Fibroblast of skin of back (primary cell): ENCODE results near the gene GABRA5. TPM values are rescaled to one million over a fixed set of nuclear protein-coding genes. Genes with fewer than 3 reads are reported as not detected.
"Not testable (repeated sequence)": the region's sequence is repeated elsewhere in the genome, so short reads cannot be mapped to it uniquely, and the experiment has no call there.

Experiments
- DNase-seq: peaks from one replicate; pipeline ENCODE4 v3.0.0-alpha.2; 2013
- polyA plus RNA-seq, 2 experiments: library from polyadenylated mRNA; unstranded; fragments of 120-200 nt; gene quantifications; one replicate each; pipeline ENCODE4 v1.2.1, GENCODE V29; 2013; ENCODE audit not compliant: insufficient read length in 2 of 2

Gene GABRA5
- 3.4 TPM for polyA plus RNA-seq (2013, experiment 1 of 2; ENCODE audit: insufficient read length)
- 2.5 TPM for polyA plus RNA-seq (2013, experiment 2 of 2; ENCODE audit: insufficient read length)

DNA sequence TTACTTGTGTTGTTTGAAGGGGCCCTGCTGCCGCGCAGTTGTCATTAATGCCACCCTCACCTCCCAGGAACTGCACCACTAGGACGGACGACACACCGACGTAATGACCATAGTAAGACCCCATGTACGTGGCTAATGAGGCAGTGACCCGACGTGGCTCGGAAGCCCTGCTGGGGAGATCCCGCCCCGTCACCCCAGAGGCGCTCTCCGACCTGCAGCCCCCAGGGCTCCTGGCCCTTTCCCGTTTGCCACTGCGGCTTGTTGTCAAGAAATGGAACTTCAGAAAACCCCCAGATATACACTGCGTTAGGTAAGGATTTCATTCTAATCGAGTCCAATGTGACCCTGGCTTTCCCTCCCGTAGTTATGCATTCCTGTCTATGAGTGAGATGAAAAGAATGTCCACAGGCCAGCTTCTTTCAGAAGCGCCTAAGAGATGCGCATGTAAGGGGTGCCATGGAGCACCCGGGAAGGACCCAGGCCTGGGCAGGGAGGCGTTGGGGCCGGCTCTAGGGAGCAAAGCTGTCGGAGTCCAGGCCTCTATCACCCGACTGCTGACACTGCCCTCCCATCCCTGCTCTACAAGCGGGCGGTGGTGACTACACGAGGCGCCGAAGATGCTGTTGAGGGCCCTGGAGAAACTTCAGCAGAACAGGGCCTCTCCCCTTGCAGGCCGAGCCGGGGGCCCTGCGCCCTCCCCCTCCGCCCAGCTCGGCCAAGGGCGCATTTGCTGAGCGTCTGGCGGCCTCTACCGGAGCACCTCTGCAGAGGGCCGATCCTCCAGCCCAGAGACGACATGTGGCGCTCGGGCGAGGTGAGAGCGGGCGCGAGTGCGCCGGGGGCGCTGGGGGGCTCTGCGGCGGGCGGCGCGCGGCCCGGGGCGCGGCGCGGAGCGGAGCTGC lies at the start of gene GABRA5:
Gene GABRA5, plus strand, starts transcription at position 765 of the 902 bp plus-strand sequence. CDS start 2,187 bp downstream, outside the sequence.
- DNase-seq, result peak; percentile 73

- DNase-seq, result not testable (repeated sequence)
These were observed 35.7 kb upstream of the GABRA5 start for GRCh38 chr15:26831191-26831590.

GRCh38 chr15:26831951-26832350 lies 34.9 kb upstream of the GABRA5 start:
- no peak for DNase-seq

DNA sequence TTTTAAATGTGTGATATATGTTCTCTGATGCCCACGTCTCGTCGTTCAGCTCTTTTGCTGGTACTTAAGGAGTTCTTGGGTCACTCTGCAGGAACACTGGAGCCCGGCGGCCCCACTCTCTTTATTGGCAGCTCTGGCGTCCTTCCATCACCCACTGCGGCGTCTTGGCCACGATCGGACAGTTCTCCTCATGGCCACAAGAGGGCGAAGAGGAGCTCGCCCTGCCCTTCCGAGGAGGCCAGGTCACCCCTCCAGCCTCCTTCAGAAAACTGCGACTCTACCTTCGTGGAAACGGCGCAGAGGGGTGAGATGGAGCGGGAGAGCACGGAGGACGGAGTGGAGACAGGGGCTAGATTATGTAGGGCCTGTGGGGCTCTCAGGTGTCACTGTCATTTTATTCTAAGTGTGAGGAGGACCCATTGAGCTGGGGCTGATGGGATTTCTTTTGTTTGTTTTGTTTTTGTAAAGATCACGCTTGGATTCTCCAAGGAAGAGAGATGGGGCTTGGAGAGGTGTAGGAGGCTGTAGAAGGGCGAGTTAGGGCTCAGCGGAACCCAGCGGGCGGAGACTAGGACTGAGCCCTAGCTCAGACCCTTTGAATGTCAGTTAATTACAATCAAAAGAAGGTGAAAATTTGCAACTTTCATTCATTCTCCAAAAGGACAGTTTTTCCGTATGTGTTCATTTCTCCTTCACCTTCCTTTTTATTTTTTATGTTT lies 28.0 kb upstream of the GABRA5 start:
- peak; percentile 25 for DNase-seq

- no peak for DNase-seq
These were observed 25.3 kb upstream of the GABRA5 start for GRCh38 chr15:26841514-26841913.

DNA sequence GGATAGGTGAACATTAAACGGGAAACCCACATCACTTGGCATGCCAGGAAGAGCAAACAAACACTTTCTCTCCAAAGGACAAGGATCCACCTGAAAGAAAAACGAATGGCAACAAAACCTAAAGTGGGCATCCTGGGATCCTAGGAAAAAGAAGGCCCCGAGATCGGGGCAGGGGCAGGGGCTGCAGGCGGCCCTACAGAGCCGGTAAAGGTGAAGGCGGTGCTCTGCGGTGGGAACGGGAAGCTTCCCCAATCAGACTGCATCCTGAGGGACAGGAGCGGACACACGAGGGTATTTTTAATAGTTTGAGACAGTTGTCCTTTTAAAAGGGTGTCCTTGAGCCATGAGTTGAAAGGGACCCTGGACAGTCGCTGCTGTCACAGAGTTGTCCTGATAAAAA lies 24.9 kb upstream of the GABRA5 start:
- DNase-seq, result no peak

DNA sequence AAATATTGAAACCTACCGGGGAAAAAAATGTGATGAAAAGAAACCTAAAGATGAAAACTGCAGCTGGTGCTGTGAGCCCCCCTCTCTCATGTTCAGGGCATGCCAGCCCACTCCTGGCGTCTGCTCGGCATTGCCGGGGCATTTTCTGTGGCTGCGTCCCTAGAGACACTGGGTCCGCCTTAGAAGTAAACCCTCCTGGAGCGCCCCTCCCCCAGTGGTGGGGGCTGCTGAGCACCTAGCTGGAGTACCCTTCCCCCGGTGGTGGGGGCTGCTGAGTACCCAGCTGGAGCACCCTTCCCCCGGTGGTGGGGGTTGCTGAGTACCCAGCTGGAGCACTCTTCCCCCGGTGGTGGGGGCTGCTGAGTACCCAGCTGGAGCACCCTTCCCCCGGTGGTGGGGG lies 24.5 kb upstream of the GABRA5 start:
- no peak for DNase-seq

DNA sequence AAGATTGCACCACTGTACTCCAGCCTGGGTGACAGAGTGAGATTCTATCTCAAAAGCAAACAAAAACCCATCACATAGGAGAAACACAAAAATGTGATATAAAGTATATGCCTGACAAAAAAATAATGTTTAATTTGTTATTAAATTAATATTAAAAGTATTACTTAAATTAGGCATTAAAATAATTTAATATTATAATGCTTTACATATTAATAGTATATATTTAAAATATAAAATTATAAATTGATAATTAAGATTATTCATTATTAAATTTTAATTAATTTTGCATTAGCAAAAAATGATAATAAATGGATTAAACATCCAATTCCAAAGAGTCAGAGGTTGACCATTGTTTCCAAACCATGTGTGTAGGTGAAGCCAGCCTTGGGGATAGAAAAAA lies 22.0 kb upstream of the GABRA5 start:
- DNase-seq, result no peak

DNA sequence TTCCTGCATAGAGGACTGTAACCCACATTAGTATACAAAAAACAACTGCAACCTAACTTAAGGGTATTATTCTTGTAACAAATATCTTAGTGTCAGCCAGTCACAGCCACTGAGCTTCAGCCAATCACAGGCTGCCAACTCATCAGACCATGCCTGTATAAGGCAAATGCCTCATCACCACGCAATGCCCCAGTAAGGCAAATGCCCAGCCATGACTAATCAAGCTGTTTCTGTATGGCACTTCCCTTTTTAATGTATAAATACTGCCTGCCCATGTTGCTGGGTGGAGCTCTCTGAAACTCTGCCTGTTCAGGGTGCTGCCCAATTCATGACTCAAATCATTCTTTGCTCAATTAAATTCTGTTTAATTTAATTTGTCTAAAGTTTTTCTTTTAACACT lies 18.4 kb upstream of the GABRA5 start:
- peak; percentile 32 for DNase-seq

GRCh38 chr15:26850161-26850560 lies 16.7 kb upstream of the GABRA5 start:
- DNase-seq, result no peak

- DNase-seq, result no peak
These were observed 13.9 kb upstream of the GABRA5 start for GRCh38 chr15:26852980-26853379.

GRCh38 chr15:26854435-26854834 lies 12.4 kb upstream of the GABRA5 start:
- no peak for DNase-seq

DNA sequence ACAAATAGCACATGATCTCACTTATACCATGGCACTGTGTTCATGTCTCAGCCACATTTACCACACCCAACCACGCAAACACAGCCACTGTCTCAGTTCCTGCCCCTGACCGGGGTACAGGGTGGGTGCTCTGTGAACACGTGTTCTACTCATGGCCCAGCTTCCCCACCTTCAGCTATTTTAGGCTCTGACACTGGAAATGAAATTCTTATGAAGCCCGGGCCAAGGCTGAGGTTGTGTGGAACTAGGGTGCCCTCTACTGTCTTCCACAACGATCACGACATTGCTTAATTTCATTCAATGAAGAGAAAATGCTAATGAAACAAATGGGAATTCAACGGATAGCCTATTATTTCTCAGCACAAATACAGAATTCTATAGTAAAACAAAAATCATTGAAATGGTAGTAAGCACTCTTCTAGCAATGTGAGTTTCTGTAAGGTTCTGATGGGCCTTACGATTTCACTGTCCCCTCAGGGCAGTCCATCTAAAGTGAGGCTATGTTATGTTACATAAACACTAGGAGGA lies 2.1 kb upstream of the GABRA5 start:
- peak; percentile 56 for DNase-seq

DNA sequence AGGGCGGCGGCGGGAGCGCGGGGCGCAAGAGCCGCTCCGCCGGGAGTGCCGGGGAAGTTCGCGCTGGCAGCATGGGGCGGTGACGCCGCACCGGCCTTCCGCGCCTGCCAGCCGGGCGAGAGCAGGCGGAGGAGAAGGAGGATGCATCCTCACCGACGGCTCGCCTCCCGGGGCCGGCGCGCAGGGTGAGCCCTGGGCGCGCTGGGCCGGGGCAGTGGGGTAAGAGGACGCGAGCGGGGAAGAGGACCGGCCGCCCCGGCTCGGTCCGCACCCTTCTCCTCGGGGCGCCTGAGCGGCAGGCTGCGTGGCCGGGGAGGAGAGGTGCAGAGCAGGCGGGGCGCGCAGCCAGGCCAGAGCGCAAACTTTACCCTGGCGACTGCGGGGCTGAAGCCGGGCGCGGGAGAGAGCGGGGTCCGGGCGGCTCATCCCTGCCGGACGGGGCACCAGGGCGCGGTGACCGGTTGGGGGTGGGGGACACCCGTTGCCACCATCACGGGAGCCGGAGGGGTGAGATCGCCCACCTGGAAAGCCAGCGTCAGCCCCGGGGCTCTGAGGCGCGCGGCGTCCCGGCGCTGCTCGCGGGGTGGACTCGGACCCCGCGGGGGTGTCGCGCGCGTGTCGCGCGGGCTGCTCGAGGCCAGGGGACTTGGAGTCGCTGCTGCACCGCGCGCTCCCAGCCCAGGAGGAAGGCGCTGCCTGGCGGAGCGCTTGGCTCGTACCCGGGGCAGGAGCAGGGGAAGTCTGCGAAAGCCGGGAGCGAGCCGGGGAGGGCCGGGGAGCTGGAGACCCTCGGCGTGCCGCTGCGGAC lies 542 bp downstream of the GABRA5 start:
- DNase-seq, result no peak

DNA sequence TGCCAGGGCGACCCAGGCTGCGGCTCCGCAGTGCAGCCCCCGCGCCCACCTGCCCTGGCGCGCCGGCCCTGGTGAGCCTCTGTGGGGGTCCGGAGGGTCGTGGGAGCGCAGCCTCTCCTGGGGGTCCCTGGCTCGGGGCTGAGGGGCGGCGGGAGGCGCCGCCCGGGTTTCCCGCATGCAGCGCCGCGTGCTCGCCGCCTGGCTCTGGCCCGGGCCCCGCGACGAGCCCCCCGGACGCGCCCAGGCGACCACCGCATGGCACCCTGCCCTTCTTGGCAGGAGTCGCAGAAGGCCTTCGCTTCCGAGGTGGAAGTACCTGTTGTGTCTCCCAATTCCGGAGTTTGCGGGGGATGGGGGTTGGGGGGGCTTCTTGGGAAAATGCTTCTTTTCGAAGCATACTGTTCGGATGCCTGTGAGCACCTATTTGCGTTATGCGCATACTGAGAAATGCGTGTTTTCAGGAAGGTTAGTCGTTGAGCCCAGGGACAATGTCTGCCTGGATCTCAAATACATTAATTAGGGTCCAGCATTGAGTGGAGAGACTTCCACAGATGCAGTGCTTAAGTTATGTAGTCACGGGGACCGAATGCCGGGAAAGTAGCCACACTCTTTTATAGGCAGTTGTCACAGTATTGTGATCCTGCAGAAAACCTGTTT lies 1.3 kb downstream of the GABRA5 start:
- no peak for DNase-seq

DNA sequence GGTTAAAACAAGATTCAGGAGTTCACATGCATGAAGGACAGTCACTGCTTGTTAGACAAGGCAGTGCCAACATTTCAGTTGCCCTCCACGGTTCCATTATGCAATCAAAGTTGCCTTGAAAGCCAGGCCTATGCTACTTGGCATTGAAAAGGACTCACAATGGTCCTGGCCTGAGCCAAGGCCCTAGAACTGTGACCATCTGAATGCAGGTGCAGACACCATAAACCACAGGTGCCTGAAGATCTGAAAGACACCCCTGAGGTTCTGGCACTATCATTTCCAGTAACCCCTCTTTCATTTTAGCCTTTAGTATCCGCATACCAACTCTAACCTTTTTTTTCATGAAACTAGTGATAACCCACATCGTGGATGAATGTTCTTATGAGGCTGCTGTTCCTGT lies 2.8 kb downstream of the GABRA5 start:
- DNase-seq, result no peak

DNA sequence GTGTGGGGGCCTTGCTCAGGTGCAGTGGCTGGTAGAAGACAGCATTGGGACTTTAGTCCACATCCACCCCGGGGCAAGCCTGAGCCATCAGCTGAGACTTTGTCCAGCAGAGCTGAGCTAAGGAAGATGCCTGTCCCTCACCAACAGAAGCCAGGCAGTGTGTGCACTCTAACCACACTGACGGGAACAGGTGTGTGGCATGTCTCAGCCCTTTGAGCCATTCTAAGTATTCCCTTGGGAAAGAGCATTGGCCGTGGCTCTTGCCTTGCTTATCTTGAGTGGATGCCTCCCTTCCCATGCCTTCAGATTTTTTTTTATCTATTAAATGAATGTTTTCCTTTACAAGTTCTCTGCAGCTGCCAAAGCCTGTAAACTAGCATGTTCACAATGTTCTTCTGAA lies 3.5 kb downstream of the GABRA5 start:
- no peak for DNase-seq

DNA sequence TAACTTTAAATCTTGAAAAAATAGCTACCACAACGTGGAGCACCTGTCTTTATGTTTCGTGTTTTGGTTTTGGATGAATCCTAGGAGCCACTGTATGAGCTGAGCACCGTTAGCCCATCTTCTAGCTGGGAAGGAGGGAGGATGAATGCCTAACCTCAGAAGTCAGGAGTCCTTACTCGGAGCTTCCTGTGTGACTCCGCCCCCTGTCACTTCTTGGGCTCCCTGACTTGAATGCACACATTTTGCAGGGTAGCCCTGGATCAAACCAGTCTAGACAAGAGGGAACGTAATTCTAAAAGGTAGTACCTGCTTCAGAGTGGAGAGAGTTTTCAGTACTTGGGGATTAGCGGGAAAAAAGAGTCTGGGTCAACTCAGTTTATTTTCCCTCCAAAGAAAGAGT lies 5.3 kb downstream of the GABRA5 start:
- DNase-seq, result no peak

GRCh38 chr15:26873846-26874245 lies 7.0 kb downstream of the GABRA5 start:
- DNase-seq, result peak; percentile 32

DNA sequence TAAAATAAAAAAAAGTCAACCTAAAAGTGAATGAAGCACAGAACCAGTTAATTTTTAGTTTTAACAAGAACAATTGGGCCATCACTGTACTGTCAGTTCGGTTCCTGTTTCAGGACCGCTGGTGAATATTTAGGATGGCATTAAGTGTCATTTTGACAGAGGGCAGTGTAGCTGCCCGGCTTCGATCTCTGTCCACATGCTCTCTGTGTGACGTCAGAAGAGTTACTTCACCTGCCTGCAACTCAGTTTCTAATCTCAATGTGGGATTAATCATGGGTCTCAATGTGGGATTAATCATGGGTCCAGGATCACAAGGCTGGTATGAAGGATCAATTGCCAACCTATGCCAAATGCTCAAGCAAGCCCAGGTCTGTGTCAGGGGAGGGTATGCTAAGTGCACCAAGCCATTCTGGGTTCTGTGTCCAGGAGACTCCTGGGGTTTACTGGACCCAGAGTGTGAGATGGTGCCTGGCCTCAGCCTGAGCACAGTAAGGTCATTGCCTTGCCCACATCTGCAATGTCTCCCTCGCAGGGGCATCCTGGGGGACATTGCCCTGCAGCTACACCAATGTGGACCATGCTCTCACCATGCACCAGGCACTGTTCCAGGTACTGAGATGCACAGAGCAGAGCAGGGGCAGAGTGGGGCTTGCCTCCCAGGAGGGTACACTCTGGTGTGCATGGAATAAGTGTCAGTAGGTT lies 8.1 kb downstream of the GABRA5 start:
- DNase-seq, result no peak

DNA sequence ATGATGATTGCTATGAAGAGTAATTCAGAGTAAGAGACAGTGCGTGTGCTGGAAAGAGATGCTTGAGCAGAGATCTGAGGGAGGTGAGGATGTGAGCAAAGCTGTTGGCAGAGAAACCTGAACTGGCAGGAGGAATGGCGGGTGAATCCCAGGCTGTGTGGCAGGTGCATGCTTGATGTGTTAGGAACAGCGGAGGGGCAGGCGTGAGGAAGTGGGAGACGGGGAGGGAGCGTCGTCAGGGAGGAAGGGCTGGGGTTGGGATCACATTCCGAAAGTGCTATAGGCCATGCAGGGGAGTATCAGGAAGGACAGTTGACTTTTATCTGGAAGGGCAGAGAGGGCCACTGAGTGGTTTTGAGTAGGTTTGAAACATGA lies 8.6 kb downstream of the GABRA5 start:
- DNase-seq, result no peak
